Ishikawa (cell line): ENCODE results near the gene BARX1.

Experiments used
- CEBPB ChIP-seq: IDR thresholded peaks from 2 replicates; pipeline ENCODE4 v1.6.1; 2012
- CREB1 ChIP-seq: IDR thresholded peaks from 2 replicates; pipeline ENCODE4 v1.6.1; 2012; ENCODE audit warnings: low read depth
- EGR1 ChIP-seq: IDR thresholded peaks from 2 replicates; pipeline ENCODE4 v1.6.1; 2012
- EP300 ChIP-seq: IDR thresholded peaks from 2 replicates; pipeline ENCODE4 v1.6.1; 2012; ENCODE audit warnings: borderline replicate concordance
- FOXM1 ChIP-seq: IDR thresholded peaks from 2 replicates; pipeline ENCODE4 v1.6.1; 2012; ENCODE audit warnings: low read depth, borderline replicate concordance
- MAX ChIP-seq: IDR thresholded peaks from 2 replicates; pipeline ENCODE4 v1.6.1; 2012
- NFIC ChIP-seq: IDR thresholded peaks from 2 replicates; pipeline ENCODE4 v1.6.1; 2012
- RAD21 ChIP-seq: IDR thresholded peaks from 2 replicates; pipeline ENCODE4 v1.6.1; 2012; ENCODE audit warnings: low read depth
- REST ChIP-seq: IDR thresholded peaks from 2 replicates; pipeline ENCODE4 v1.6.1; 2012; ENCODE audit warnings: low read depth, mild to moderate bottlenecking
- TAF1 ChIP-seq: IDR thresholded peaks from 2 replicates; pipeline ENCODE4 v1.6.1; 2012; ENCODE audit warnings: low read depth, mild to moderate bottlenecking
- TCF12 ChIP-seq: IDR thresholded peaks from 2 replicates; pipeline ENCODE4 v1.6.1; 2012; ENCODE audit warnings: low read depth
- TEAD4 ChIP-seq: IDR thresholded peaks from 2 replicates; pipeline ENCODE4 v1.6.1; 2012
- YY1 ChIP-seq: IDR thresholded peaks from 2 replicates; pipeline ENCODE4 v1.6.1; 2012; ENCODE audit warnings: low read depth
- ZBTB7A ChIP-seq: IDR thresholded peaks from 2 replicates; pipeline ENCODE4 v1.6.1; 2012; ENCODE audit warnings: low read depth
- TF ChIP-seq, protein P1 (sequence below): IDR thresholded peaks from 2 replicates; pipeline ENCODE4 v1.6.1; 2012

Gene BARX1

GRCh38 chr9:93920131-93920800, 34.9 kb downstream of the BARX1 start:
- TF ChIP-seq YY1, result no peak
- TF ChIP-seq CEBPB, result no peak
- no peak for TF ChIP-seq EGR1
- TF ChIP-seq EP300, result no peak
- TF ChIP-seq FOXM1, result no peak
- no peak for TF ChIP-seq TAF1
- no peak for TF ChIP-seq NFIC
- TF ChIP-seq TCF12, result no peak
- TF ChIP-seq MAX, result no peak
- TF ChIP-seq ZBTB7A, result no peak
- no peak for TF ChIP-seq TEAD4
- TF ChIP-seq, protein P1, sequence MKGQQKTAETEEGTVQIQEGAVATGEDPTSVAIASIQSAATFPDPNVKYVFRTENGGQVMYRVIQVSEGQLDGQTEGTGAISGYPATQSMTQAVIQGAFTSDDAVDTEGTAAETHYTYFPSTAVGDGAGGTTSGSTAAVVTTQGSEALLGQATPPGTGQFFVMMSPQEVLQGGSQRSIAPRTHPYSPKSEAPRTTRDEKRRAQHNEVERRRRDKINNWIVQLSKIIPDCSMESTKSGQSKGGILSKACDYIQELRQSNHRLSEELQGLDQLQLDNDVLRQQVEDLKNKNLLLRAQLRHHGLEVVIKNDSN, result no peak
- no peak for TF ChIP-seq REST
- TF ChIP-seq CREB1, result no peak
- TF ChIP-seq RAD21, result no peak

GRCh38 chr9:93918061-93918460, 37.1 kb downstream of the BARX1 start:
- TF ChIP-seq TEAD4, result no peak
- TF ChIP-seq, protein P1, result no peak
- TF ChIP-seq CREB1, result no peak
- TF ChIP-seq RAD21, result no peak
- no peak for TF ChIP-seq EP300
- no peak for TF ChIP-seq FOXM1
- TF ChIP-seq NFIC, result no peak
- TF ChIP-seq REST, result no peak
- no peak for TF ChIP-seq TCF12
- no peak for TF ChIP-seq EGR1
- no peak for TF ChIP-seq ZBTB7A
- TF ChIP-seq TAF1, result no peak
- no peak for TF ChIP-seq MAX
- TF ChIP-seq YY1, result no peak
- no peak for TF ChIP-seq CEBPB

GRCh38 chr9:93917121-93917853, 37.9 kb downstream of the BARX1 start:
- TF ChIP-seq, protein P1, result peak; percentile 43; the same call in 1 of the 2 replicates
- TF ChIP-seq TEAD4, result no peak

DNA sequence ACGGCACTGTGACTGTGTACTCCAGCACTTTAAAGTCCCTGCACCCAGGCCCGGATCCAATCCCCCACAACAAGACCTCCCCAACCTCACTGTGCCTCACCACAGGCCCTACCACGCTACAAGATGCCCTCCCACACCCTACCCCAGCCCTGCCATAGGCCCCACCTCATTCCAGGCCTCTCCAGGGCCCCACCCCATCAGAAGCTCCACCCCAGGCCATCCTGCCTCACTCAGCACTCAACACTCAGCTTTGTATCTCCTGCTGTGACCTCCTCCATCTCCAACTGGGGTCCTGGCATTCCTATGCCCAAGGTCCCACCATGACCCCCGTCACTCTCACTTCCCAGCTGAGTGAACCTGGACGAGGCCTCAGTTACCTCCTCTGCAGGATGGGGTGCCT, 38.8 kb downstream of the BARX1 start:
- no peak for TF ChIP-seq NFIC
- TF ChIP-seq YY1, result no peak
- TF ChIP-seq EGR1, result no peak
- TF ChIP-seq TCF12, result no peak

DNA sequence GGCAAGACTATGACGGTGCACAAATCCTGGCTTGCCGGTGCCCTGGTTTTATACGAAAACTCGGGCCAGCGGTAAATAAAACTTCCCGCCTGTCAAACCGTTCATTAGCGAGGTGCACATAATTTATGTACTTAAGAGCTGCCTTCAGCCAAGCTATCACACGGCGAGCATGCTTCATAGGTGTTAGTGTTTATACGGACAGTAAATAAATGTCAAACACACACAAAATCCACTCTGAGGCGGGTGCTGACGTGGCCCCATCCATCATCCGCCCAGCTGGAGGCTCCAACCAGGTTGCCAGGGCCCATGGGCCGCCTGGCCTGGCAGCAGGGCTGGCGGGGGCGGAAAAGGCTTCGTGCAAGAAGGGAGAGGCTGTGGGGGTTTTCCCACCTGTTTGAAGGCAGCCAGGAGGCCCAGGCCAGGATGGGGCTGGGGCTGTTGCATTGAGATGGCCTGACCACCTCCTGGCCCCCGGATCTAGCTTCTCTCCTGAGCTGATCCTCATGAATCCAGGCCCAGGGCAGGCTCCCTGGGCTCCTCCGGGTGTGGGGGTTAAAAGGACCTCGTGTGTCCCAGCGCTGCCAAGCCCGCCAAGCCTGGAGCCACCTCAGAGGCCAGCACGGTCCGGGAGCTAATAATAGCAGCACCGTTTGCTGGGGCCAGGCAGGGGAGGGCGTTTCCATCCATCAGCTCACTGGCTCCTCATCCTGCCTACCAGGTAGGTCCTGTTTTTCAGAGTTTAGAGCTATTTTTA, 43.2 kb downstream of the BARX1 start:
- 0 out of 2 replicates have a peak, but pooled peaks have one; percentile 34 for TF ChIP-seq EGR1
- TF ChIP-seq TCF12, result no peak
